ENCODE data around the gene TAS1R1.

GRCh38 chr1:6521536-6521935 is 33.6 kb upstream of the TAS1R1 start:
- TF ChIP-seq TAF1 (IDR thresholded peaks at IDR 0.05; ENCODE audit: borderline replicate concordance, insufficient read depth, low read length) (no peak), REST (IDR thresholded peaks at IDR 0.05; ENCODE audit: insufficient read depth in 1 of 2, low read depth in 2 of 2, low read length in 2 of 2) (no peak)

Measured in PFSK-1 (cell line).